Measurements from ENCODE around the gene MSANTD3. TPM values are rescaled to one million over a fixed set of nuclear protein-coding genes. Genes with fewer than 3 reads are reported as not detected.

The MSANTD3 gene
- total and polyA plus RNA-seq, 2 experiments from 2014 or later = 19.7 to 34.5 TPM

Other genes starting within 250 kb of the MSANTD3 start
- 98.7 and 102 TPM in 2 replicates for gene TEX10, start 74.2 kb upstream of the MSANTD3 start, total RNA-seq (2014; rRNA removed; shearing (Covaris generic))
- gene TEX10, start 74.2 kb upstream of the MSANTD3 start, polyA plus RNA-seq (2016; fragmentation: Nextera tagmentation; extraction: Ambion mirVana) = 28.5 and 35.0 TPM in 2 replicates
- 75.8 and 85.2 TPM in 2 replicates for gene TMEFF1, start 46.0 kb downstream of the MSANTD3 start, total RNA-seq (2014; rRNA removed; shearing (Covaris generic))
- 6.6 and 12.8 TPM in 2 replicates for gene TMEFF1, start 46.0 kb downstream of the MSANTD3 start, polyA plus RNA-seq (2016; fragmentation: Nextera tagmentation; extraction: Ambion mirVana)
- gene CAVIN4, start 150.9 kb downstream of the MSANTD3 start, total RNA-seq (2014; rRNA removed; shearing (Covaris generic)) = 6.0 and 7.9 TPM in 2 replicates
- 2.1 and 3.0 TPM in 2 replicates for gene CAVIN4, start 150.9 kb downstream of the MSANTD3 start, polyA plus RNA-seq (2016; fragmentation: Nextera tagmentation; extraction: Ambion mirVana)

Data from GM23338 (cell line).